Measurements from ENCODE around the gene CEP78.
"Not testable (repeated sequence)": the region's sequence is repeated elsewhere in the genome, so short reads cannot be mapped to it uniquely, and the experiment has no call there.

The CEP78 gene

DNA sequence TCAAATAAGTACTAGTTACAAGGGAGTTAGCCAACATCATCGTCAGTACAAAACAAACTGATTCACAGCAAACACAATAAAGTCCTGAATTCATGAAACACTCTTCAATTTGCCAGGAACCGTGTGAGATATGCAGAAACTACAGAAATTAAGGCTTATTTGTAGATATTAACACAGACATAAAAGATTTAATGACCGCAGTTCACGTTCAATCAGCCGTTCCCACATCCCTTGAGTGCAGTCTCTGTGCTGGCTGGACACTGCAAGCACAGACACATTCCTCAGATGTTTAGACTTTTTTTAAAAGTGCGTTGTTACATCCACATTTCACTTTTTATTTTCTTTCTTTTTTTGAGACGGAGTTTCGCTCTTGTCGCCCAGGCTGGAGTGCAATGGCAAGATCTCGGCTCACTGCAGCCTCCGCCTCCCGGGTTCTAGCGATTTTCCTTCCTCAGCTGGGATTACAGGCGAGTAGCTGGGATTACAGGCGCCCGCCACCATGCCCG is 566 bp upstream of the CEP78 start:
- DNase-seq = no peak

DNA sequence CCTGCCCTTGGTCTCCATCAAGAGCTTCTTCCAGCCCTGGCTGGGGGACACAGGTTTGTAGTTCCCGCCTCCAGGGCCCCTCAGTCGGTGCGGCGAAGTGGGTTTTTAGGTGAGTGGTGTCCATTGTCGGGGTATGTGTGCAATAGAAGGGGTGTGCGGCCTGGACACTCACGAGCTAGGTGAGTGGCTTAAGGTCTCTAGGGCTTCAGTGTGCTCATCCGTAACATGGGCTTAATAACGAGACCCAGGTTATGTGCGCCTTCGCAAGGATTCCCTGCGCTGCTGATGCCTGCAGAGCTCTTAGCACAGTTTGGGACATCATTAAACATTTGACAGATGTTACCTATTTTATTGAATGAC is 656 bp downstream of the CEP78 start:
- DNase-seq = no peak

DNA sequence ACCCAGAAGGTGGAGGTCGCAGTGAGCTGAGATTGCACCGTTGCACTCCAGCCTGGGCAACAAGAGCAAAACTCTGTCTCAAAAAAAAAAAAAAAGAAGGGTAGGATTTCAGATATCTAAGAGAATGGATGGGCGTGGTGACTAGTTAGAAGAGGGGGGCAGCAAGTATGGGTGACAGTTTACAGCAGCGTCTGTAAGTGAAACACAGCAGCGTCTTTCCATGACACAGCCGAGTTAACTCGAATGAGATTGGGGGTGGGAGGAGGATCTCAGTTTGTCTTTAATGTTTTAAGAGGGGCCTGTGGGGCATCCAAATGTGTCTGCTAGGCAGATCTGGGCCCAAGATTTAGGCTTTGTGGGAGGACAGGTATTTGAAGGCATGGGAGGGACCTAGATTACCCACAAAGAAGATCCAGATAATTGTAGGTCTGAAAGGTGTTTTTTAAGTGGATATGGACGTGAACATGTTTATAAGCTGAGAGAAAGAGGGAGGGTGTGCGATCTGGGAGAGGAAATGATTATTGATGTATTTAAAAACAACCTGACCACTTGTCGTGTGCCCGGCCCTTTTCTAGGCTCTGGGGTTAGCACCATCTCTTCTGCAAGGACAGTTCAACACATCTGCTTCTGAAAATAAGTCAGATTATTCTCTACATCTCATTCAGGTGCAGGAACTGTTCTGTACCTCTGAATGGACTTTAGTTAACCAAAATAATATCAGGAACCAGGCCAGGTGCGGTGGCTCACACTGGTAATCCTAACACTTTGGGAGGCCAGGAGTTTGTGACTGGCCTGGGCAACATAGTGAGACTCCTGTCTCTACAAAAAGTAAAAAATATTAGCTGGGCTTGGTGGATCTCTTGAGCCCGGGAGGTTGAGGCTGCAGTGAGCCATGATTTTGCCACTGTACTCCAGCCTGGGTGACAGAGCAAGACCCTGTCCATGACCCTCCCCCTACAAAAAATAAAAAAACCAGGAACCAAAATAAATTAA is 2.5 kb downstream of the CEP78 start:
- DNase-seq = no peak

DNA sequence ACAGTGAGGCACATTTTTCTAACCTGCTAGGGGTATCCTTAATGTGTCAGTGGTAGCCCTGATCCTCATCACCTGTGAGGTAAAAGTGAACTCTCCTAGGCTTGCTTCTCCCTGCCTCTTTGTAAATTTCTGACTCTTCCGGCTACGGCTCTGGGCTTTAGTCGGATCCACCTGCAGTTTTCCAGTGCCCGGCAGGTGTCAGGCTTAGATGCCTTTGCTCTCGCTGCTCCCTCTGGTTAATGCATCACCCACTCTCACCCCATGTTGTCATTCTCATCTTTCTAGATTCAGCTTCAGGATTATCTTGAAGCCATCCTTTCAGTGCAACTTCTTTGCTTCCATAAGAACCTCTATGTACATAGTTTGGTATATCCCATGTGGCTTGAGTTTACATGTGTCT is 3.6 kb downstream of the CEP78 start:
- no peak for DNase-seq

DNA sequence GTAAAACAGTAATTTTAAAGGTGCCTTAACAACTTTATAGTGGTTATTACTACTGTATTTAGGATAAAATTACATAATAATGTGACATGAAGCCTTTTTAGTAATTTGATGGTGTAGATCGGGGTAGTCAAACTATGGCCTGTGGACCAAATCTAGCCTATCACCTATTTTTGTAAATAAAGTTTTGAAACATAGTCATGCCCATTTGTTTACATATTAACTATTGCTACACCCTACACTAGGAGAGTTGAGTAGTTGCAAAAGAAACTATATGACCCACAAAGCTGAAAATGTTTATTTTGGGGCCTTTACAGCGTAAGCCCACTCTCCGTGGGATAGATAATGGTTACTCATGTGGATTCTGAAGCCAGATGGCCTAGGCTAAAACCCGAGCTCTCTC is 6.2 kb downstream of the CEP78 start:
- DNase-seq = no peak

DNA sequence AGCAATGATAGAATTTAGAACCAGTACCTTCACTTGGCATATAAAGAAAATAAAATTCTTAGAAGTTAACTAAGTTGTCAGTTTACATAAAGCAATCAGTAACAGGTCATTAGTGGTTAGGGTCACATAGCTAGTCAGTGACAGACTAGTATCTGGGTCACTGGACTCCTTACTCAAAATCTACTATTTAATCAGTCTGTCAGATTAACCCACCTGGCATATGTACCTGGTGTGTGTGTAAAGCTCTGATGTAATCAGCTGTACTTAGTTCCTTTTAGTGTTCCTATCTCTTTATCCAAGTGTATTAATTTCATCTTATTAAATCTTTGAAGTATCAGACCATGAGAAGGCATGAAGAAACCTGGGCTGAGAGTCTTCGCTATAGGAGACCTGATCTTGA is 7.3 kb downstream of the CEP78 start:
- DNase-seq = no peak

DNA sequence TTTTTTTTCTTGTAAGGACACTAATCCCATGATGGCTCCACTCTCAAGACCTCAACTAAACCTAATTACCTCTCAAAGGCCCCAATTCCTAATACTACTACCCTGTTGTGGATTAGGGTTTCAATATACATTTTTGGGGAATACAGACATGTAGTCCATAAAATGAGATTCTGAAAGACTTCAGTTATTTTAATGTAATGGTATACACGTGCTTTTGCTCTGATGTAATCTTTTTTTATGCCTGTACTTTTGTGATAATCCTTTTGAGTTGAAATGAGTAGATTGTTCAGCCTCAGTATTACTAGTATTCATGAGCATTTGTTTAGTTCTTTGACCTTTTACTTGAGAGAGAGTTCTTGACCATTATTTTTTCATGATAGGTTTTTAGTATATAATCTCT is 9.5 kb downstream of the CEP78 start:
- no peak for DNase-seq

DNA sequence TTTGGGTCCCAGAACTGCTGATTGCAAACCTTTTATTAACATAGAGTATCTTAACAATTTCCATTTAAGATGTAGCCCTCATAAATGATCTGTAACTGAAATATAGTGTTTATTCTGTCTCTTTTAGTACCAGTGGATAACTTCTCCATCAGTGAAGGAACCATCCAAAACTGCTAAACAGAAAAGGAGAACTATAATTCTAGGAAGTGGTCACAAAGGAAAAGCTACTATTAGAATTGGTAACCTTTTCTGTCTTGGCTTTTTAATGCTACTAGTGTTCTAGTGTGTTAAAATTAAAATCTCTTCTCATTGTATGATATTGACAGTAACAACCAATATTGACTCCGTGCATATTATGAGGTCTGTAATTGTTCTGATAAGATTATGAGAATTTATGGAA is 12.8 kb downstream of the CEP78 start:
- no peak for DNase-seq

DNA sequence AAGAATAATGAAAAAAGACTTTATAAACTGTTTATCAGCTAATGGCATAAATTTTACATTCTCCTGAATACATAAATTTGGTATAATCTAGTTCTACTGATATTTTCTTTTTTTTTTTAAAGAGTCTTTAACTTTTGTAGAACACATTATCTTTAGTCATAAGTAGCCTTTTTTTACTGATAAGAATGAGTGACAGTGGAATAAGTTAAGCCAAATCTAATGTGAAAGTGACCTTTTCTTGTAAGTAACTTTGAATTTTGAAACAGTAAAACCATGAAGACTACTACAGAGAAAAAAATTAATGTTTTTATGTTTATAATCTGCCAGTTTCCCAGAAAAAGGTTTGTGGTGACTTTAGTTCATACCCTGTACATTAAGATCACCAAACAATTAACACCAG is 13.7 kb downstream of the CEP78 start:
- DNase-seq = no peak

DNA sequence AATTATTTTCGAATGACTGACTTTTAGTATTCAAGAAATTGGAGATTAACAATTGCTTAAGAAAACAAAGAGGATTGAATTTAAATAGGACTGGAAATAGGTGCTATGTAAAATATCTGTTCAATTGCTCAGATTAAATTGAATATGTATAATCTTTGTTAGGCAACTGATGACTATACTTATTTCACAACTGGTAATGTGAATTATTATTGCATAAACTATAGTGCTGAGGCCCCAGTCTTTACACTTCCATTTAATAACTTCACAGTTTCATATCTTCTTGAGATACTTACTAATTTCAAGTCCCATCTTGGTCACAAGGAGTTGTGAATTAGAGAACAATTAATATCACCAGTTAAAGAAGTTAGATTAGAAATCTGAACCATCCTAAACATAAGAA is 16.7 kb downstream of the CEP78 start:
- DNase-seq = no peak

DNA sequence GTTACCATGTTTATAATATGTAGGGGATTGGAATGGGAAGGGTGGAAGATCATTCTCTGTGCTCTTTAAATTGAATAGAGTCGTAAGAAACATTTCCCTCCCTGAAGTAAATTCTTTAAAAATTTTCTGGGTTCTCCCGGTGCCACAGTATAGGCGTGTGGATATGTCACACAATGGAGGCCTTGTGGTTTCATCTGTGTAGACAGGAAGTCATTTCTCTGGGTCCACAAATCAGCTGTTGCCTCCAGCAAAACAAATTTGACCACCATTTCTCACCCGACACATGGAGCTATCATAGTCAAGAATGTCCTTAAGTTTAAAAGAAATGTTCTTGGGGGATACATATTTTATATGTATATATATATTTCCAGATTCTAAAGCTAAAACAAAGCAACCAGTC is 17.4 kb downstream of the CEP78 start:
- no peak for DNase-seq

DNA sequence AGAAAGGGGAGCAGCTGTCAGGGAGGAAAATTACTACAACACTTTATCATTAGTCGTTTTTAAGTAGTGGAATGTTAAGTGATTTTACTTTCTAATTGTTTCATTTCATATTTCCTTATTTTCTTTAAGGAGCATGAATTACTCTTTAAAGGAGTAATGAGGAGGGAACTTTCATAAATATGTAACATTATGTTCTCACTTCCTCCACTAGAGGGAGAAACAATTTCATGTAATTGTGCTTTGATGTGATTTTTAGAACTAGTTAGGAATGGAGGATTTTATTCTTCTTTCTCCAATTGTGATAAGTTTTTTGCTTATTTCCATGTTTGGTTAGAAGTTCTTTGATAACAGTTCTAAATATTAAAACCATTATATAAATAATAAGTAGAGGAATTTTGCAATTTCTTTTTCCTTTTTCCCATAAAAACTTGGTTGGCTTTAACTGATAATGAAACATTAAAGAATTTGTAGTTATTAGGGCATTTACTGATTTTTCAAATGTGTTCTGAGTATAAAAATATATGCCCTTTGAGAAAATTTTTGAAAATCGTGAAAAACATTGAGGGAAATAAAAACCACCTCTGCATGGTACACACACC is 25.6 kb downstream of the CEP78 start:
- no peak for DNase-seq

DNA sequence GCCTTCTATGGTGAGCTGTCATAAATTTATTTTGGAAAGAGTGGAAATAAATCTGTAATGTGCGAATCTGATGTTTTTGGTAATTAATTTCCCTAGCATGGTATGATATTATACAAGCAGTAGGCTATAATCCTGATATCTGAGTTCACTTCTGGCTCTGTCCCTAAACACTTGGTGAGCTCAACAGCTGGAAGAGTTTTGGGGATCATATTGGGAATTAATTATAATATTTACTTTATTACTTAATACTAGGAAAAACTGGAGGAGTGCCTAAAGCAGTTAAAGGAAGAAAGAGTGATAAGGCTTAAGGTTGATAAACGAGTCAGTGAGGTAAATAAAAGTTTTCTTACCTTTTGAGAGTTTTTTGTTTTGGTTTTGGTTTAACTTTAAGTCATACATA is 26.8 kb downstream of the CEP78 start:
- no peak for DNase-seq

DNA sequence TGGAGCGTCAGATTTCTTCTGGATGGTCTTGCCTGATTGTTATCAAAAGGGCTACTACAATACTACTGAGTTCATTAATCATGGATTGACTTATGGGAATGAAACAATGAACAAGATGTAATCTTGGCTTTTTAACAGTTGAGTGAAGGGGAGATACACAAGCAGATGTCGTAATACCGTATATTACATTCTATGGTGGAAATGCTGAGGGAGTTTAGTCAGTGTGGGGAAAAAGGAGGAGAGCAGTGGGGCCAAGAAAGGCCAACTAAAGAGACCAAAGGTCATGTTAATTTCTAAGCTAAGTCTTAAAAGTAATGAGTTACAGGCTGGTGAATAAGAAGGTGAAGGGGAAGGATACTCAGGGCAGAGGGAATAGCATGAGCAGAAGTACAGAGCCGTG is 32.0 kb downstream of the CEP78 start:
- DNase-seq = no peak

DNA sequence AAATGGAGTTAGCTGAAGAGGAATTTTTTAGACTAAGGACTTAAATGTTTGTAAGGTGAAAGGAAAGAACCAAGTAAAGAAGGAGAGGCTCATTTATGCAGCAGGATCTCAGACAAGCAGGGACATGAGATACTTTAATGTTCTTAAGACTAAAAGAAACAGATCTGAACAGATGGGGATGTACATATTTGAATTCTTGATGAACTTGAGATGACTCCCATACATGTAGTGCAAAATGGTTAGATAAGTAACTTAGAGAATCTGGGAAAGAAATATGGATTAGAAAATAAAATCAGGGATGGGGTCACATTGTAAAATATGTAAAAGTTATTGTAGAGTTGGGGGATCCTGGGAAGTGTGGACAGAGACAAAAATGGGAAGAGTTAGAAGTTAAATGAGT is 33.9 kb downstream of the CEP78 start:
- DNase-seq = no peak

DNA sequence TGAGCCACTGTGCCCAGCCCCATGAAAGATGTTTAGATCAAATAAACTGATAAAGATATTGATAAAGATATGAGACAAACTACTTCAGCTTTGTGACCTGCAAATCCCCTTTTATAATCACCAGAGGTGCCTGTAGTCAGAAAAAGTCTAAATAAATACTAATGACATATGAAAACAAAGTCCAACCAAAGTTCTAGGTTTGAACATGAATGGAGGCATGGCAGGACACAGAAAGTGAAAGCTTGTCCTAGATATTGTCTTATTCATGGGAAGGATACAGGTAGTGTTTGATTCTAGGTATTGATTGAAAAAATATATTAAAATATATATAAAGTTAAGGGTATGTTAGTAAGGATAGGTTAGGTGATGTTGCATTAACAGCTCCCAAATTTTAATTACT is 36.4 kb downstream of the CEP78 start:
- DNase-seq = no peak

DNA sequence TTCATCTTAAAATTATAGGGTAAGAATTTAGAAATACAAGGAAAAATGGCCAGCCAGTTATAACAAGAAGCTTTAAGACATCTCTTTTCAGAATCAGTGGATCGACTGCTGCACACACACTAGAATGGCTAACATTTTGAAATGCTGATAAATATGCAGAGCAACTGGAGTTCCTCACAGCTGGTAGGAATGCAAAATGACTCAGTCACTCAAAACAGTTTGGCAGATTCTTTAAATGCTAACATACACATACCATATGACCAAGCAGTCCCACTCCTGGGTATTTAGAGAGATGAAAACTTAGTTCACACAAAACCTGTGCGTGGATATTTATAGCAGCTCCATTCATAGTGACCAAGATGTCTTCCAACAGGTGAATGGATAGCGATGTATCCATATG is 37.9 kb downstream of the CEP78 start:
- DNase-seq = no peak

DNA sequence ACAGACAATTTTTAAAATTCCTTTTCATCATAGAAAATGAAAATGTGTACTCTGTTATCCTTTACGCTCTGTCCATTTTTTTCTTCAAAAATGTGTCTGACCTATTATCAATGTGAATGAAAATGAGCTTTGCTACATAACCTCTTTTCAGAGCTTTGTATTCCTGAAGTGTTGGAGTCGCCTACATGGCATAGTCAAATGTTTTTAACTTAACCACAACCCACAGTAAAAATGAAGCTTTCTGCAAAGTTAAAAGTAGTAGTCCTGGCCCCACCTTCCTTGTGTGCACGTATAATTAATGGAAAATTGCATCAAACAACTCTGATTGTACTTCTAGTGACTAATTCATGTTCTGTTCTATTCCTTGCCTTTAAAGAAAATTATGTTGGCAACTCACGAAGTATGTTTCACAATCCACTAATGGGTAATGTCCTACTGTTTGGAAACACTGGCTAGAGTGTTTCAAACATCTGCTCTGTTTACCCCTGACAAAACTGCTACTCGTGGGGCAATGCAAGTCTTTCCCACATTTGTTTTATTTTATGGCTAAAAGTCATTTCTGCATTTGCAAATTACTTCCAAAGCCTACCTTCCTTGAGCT is 42.4 kb downstream of the CEP78 start:
- no peak for DNase-seq

DNA sequence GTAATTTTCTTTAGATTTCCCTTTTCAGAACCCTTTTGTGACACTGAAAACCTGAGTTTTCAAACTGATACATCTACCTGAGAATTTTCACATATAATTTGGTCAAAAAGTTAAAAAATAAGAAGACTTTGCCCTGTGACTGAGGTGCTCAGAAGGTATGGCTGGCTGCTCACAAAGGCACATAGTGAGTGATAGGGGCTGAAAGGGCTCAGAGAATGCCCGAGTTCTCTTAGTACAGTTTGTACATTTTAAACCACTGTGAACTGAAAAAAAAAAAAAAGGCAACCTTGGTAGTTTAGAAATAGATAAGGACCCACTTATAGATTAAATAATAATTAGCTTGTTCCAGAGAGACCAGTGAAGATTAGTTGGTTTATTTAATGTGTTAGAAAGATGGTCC is 42.9 kb downstream of the CEP78 start:
- no peak for DNase-seq

DNA sequence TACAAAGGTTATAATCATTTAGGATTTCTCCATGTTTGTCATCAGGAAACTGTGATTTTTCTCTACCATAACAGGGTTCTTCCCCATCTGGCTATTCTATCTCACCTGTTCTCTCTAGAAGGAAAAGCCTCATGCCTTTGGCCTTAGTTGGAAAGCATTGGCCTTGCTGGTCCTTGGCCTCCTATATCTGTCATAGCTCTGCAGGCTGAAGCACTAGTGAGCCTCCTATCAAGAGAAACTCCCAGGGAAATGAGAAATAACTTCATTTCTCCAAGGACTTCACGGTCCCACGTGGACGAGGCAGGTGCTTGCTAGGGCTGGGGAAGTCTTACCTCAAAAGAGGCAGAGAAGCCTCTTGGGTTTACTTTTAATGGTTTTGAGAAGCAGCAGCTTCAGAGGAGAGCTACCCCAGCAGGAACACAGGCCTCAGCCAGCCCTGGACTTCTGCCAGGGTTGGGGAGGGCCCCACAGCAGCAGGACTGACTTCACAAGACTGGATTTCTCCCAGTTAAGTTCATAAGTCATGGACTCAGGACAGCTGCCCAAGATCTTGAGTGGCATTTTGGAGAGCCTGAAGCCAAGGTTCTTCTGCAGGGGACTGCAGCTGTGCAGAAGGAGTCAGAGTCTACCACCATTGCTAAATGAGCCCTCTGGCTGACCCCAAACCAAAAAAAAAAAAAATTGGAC is 45.2 kb downstream of the CEP78 start:
- DNase-seq = no peak

DNA sequence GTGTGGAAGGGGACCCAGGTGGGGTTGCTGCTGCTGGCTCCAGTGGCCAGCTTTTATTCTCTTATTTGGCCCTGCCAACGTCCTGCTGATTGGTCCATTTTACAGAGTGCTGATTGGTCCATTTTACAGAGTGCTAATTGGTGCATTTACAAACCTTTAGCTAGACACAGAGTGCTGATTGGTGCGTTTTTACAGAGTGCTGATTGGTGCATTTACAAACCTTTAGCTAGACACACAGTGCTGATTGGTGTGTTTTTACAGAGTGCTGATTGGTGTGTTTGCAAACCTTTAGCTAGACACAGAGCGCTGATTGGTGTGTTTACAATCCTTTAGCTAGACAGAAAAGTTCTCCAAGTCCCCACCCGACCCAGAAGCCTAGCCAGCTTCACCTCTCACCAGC is 48.3 kb downstream of the CEP78 start:
- not testable (repeated sequence) for DNase-seq

DNA sequence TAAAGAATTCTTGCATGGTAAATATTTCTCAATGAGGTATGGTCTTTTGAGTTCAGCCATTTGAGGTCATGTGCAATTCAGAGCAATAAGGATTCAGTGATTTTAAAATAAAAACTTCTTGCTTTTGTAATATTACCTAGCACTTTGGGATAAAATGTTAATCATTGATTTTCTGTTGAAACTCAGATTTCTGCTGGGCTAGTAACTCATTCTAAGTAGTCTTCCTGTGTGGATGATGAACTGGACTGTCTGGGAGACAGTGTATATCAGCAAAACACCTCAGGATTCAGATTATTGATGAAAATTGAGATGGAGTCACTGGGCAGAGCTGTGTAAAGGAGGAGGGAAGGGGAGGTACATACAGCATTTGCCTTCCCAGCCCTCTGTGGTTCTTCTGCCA is 50.2 kb downstream of the CEP78 start:
- no peak for DNase-seq

DNA sequence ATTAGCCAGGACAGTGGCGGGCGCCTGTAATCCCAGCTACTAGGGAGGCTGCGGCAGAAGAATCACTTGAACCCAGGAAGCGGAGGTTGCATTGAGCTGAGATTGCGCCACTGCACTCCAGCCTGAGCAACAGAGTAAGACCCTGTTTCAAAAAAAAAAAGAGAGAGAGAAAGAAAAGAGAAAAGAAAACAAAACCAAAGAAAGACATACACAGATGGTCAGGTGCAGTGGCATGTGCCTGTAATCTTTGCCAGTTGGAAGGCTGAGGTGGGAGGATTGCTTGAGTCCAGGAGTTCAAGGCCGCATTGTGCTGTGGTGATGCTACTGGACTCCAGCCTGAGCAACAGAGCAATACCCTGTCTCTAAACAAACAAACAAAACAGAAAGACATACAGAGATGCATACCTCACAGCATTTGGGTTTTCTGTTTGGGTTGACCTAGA is 51.1 kb downstream of the CEP78 start:
- DNase-seq = no peak

All from activated effector memory CD4-positive, alpha-beta T cell treated with anti-CD3 and anti-CD28 coated beads, Interleukin-2, amount 50 U/mL, for 16 hours (primary cell).